ENCODE measurements around the gene TEX36.

TEX36 gene

GRCh38 chr10:125628104-125629049, 54.6 kb downstream of the TEX36 start:
- no peak overlapping the region for H3K4me3 ChIP-seq (replicated peaks; ENCODE audit: insufficient read depth, low read length)
- TF ChIP-seq CTCF (IDR thresholded peaks at IDR 0.05; ENCODE audit: insufficient read depth, low read length) (no peak), POLR2AphosphoS5 (IDR thresholded peaks at IDR 0.05; ENCODE audit: low read depth) (no peak), GABPA (IDR thresholded peaks at IDR 0.05; ENCODE audit: low read depth) (no peak), REST (IDR thresholded peaks at IDR 0.05; ENCODE audit: insufficient replicate concordance, low read depth) (no peak), SPI1 (IDR thresholded peaks at IDR 0.05; ENCODE audit: borderline replicate concordance, low read depth) (no peak)
- H3K27me3 ChIP-seq (ENCODE audit: insufficient read depth, poor library complexity, severe bottlenecking), result no peaks in the 10 kb centered on the region
- H3K27ac ChIP-seq (replicated peaks), result no peak overlapping the region
- DNase-seq (ENCODE audit: low read depth in 1 of 2, low spot score in 1 of 2), result no peak

- Histone ChIP-seq H3K27ac (replicated peaks) (no peak overlapping the region), H3K4me3 (replicated peaks; ENCODE audit: insufficient read depth, low read length) (no peak overlapping the region), H3K27me3 (ENCODE audit: insufficient read depth, poor library complexity, severe bottlenecking) (no peaks in the 10 kb centered on the region)
- TF ChIP-seq SPI1 (IDR thresholded peaks at IDR 0.05; ENCODE audit: borderline replicate concordance, low read depth) (no peak), REST (IDR thresholded peaks at IDR 0.05; ENCODE audit: insufficient replicate concordance, low read depth) (no peak), CTCF (IDR thresholded peaks at IDR 0.05; ENCODE audit: insufficient read depth, low read length) (no peak), GABPA (IDR thresholded peaks at IDR 0.05; ENCODE audit: low read depth) (no peak), POLR2AphosphoS5 (IDR thresholded peaks at IDR 0.05; ENCODE audit: low read depth) (no peak)
- DNase-seq (ENCODE audit: low read depth in 1 of 2, low spot score in 1 of 2), result no peak
Measured at GRCh38 chr10:125627646-125628045, 55.3 kb downstream of the TEX36 start.

GRCh38 chr10:125626671-125627070, 56.3 kb downstream of the TEX36 start:
- DNase-seq (ENCODE audit: low read depth in 1 of 2, low spot score in 1 of 2), result no peak
- Histone ChIP-seq H3K27me3 (ENCODE audit: insufficient read depth, poor library complexity, severe bottlenecking) (no peaks in the 10 kb centered on the region), H3K4me3 (replicated peaks; ENCODE audit: insufficient read depth, low read length) (no peak overlapping the region), H3K27ac (replicated peaks) (no peak overlapping the region)
- TF ChIP-seq SPI1 (IDR thresholded peaks at IDR 0.05; ENCODE audit: borderline replicate concordance, low read depth) (no peak), GABPA (IDR thresholded peaks at IDR 0.05; ENCODE audit: low read depth) (no peak), POLR2AphosphoS5 (IDR thresholded peaks at IDR 0.05; ENCODE audit: low read depth) (no peak), CTCF (IDR thresholded peaks at IDR 0.05; ENCODE audit: insufficient read depth, low read length) (no peak)
